Calu3 (cell line): ENCODE results near the gene ACACB. TPM values are rescaled to one million over a fixed set of nuclear protein-coding genes. Genes with fewer than 3 reads are reported as not detected.

Experiments used
- BruUV-seq: library from RNA; stranded (reverse); fragments of 400-500 nt; replicated peaks from 2 replicates; lab custom pipeline; 2021; lab: Mats Ljungman, UMichigan
- CTCF ChIA-PET: fragments of 300-600 bp; sonication (Branson Sonifier 250); formaldehyde crosslinking; loops from one replicate; lab custom pipeline; 2022; ENCODE audit warnings: antibody characterized with exemption; lab: Charles Lee
- DNase-seq: peaks from one replicate; pipeline ENCODE4 v3.0.0; 2022
- H3K27ac Mint-ChIP-seq: one replicate; pipeline ENCODE4 v1.8.0; 2022; ENCODE audit warnings: mixed read lengths; ENCODE audit not compliant: unreplicated experiment
- H3K27me3 Mint-ChIP-seq: one replicate; pipeline ENCODE4 v1.8.0; 2022; ENCODE audit warnings: mixed read lengths; ENCODE audit not compliant: unreplicated experiment
- H3K36me3 Mint-ChIP-seq: one replicate; pipeline ENCODE4 v1.8.0; 2022; ENCODE audit warnings: mild to moderate bottlenecking, moderate library complexity, mixed read lengths; ENCODE audit not compliant: insufficient read depth, unreplicated experiment
- H3K4me1 Mint-ChIP-seq: one replicate; pipeline ENCODE4 v1.8.0; 2022; ENCODE audit warnings: mild to moderate bottlenecking, low read depth, mixed read lengths; ENCODE audit not compliant: unreplicated experiment
- H3K4me3 Mint-ChIP-seq: one replicate; pipeline ENCODE4 v1.8.0; 2022; ENCODE audit warnings: mild to moderate bottlenecking, low read depth, moderate library complexity, mixed read lengths; ENCODE audit not compliant: unreplicated experiment
- H3K9me3 Mint-ChIP-seq: one replicate; pipeline ENCODE4 v1.8.0; 2022; ENCODE audit warnings: low read depth, mixed read lengths; ENCODE audit not compliant: unreplicated experiment
- intact Hi-C: fragments of 100-400 bp; cut with micrococcal nuclease; formaldehyde crosslinking; loops from one replicate; pipeline ENCODE4 v1.10.0; 2022; ENCODE audit not compliant: unreplicated experiment
- total RNA-seq: library from RNA; stranded (reverse); gene quantifications from 2 replicates; pipeline ENCODE4 v1.2.3, GENCODE V29; 2022
- TF ChIP-seq, protein P1 (sequence below): fragments of 200-600 bp; IDR thresholded peaks from one replicate; pipeline ENCODE4 v1.8.0; 2022; ENCODE audit warnings: antibody characterized with exemption; ENCODE audit not compliant: unreplicated experiment

The ACACB gene
- total RNA-seq, 1 experiment from 2014 or later: 6.2 TPM

DNA sequence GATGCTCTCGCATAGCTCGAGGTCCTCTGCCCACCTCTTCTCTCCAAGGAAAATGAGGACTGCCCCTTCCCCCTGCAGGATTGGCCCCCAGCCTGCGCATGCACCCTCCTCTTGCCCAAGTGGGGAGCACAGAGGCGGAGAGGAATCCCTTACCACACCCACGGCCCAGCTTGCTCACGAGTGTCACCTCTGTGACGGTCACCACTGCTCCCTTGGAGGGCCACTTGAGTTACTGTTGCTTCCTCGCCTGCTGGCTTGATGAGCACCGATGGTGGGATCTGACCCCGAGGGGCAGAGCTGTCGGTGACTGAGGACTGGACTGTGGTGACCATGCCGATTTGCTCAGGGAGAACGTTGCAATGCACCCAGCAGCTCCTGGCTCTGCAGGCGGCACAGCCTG lies 151.0 kb downstream of the ACACB start:
- H3K27ac Mint-ChIP-seq: no peak overlapping the region
- intact Hi-C loops: no loop called here
- BruUV-seq: no TSS peak
- CTCF ChIA-PET: interaction anchor here (0.6 kb wide), 1 partner anchor 161 kb away, joined by 5 read pairs; no protein-coding TSS in a partner anchor
- TF ChIP-seq, protein P1, sequence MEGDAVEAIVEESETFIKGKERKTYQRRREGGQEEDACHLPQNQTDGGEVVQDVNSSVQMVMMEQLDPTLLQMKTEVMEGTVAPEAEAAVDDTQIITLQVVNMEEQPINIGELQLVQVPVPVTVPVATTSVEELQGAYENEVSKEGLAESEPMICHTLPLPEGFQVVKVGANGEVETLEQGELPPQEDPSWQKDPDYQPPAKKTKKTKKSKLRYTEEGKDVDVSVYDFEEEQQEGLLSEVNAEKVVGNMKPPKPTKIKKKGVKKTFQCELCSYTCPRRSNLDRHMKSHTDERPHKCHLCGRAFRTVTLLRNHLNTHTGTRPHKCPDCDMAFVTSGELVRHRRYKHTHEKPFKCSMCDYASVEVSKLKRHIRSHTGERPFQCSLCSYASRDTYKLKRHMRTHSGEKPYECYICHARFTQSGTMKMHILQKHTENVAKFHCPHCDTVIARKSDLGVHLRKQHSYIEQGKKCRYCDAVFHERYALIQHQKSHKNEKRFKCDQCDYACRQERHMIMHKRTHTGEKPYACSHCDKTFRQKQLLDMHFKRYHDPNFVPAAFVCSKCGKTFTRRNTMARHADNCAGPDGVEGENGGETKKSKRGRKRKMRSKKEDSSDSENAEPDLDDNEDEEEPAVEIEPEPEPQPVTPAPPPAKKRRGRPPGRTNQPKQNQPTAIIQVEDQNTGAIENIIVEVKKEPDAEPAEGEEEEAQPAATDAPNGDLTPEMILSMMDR: no peak
- peaks cover 26% of the 10 kb centered on the region for H3K27me3 Mint-ChIP-seq
- H3K4me3 Mint-ChIP-seq: no peak overlapping the region
- no peaks in the 10 kb centered on the region for H3K9me3 Mint-ChIP-seq
- peaks cover 5% of the 10 kb centered on the region for H3K36me3 Mint-ChIP-seq
- DNase-seq: no peak
- H3K4me1 Mint-ChIP-seq: no peaks in the 10 kb centered on the region

DNA sequence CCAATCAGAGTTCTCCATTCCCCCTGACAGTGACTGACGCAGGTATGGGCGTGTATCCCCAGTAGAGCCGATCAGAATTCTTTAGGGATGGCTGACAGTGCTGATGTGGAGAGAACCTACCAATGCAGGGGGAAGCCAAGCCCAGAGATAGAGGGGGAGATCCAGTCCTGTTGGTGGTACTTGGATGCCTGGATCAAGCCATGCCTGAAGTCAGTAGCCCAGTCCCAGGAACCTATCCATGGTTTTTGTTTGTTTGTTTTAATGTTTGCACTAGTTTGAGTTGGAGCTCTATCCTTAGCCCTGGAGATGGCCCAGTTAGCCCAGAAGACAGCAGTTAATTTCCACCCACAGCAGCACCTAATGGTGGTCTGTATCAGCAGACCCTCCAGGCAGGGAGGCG lies 152.5 kb downstream of the ACACB start:
- H3K36me3 Mint-ChIP-seq: peaks cover 5% of the 10 kb centered on the region
- intact Hi-C loops: no loop called here
- CTCF ChIA-PET: no interaction called here
- no peaks in the 10 kb centered on the region for H3K9me3 Mint-ChIP-seq
- H3K27ac Mint-ChIP-seq: no peak overlapping the region
- no peaks in the 10 kb centered on the region for H3K4me1 Mint-ChIP-seq
- H3K4me3 Mint-ChIP-seq: no peak overlapping the region
- no TSS peak for BruUV-seq
- DNase-seq: no peak
- peaks cover 39% of the 10 kb centered on the region for H3K27me3 Mint-ChIP-seq
- TF ChIP-seq, protein P1: no peak

DNA sequence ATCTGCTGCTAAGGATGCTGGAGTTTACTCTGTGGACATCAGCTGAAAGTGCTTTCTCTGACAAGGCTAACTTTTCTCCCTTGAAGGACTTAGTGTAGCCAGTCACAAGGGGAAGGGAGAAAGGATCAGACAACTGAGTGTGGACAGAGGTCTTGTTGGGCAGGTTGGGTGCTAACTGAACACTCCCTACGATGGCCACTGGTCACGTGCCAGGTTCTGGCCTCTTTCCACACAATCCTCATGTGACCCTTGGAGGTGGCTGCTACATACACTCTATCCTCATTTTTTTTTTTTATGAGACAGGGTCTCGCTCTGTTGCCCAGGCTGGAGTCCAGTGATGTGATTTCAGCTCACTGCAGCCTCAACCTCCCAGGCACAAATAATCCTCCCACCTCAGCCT lies 153.0 kb downstream of the ACACB start:
- peaks cover 45% of the 10 kb centered on the region for H3K27me3 Mint-ChIP-seq
- DNase-seq: no peak
- no peak overlapping the region for H3K27ac Mint-ChIP-seq
- TF ChIP-seq, protein P1: no peak
- CTCF ChIA-PET: no interaction called here
- peaks cover 5% of the 10 kb centered on the region for H3K36me3 Mint-ChIP-seq
- no peak overlapping the region for H3K4me3 Mint-ChIP-seq
- H3K9me3 Mint-ChIP-seq: no peaks in the 10 kb centered on the region
- intact Hi-C loops: no loop called here
- no peaks in the 10 kb centered on the region for H3K4me1 Mint-ChIP-seq
- no TSS peak for BruUV-seq

DNA sequence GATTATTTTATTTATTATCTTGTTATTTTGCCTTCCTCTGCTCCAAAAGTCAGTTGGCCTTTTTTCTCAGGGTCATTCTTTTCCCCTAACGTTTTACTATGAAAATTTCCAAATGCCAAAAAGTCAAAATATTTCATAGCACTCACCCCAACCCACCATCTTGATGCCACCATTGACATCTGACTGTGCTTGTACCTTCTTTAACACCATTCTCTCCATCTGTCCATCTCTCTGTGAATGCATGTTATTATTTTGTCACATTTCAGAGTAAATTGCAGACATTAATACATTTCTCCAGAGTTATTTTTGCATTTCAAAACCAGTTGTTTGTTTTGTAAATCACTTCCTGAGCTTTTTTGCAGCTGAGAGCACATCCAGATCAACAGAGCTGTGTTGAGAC lies 154.1 kb downstream of the ACACB start:
- H3K4me3 Mint-ChIP-seq: no peak overlapping the region
- intact Hi-C loops: no loop called here
- peaks cover 55% of the 10 kb centered on the region for H3K27me3 Mint-ChIP-seq
- H3K9me3 Mint-ChIP-seq: no peaks in the 10 kb centered on the region
- DNase-seq: no peak
- CTCF ChIA-PET: no interaction called here
- no TSS peak for BruUV-seq
- no peaks in the 10 kb centered on the region for H3K36me3 Mint-ChIP-seq
- H3K27ac Mint-ChIP-seq: no peak overlapping the region
- TF ChIP-seq, protein P1: no peak
- H3K4me1 Mint-ChIP-seq: no peaks in the 10 kb centered on the region
